ENCODE results near the gene SSC5D.
"Not testable (repeated sequence)": the region's sequence is repeated elsewhere in the genome, so short reads cannot be mapped to it uniquely, and the experiment has no call there.

GRCh38 chr19:55534280-55534679 is 46.0 kb downstream of the SSC5D start:
- TF ChIP-seq, protein P1, sequence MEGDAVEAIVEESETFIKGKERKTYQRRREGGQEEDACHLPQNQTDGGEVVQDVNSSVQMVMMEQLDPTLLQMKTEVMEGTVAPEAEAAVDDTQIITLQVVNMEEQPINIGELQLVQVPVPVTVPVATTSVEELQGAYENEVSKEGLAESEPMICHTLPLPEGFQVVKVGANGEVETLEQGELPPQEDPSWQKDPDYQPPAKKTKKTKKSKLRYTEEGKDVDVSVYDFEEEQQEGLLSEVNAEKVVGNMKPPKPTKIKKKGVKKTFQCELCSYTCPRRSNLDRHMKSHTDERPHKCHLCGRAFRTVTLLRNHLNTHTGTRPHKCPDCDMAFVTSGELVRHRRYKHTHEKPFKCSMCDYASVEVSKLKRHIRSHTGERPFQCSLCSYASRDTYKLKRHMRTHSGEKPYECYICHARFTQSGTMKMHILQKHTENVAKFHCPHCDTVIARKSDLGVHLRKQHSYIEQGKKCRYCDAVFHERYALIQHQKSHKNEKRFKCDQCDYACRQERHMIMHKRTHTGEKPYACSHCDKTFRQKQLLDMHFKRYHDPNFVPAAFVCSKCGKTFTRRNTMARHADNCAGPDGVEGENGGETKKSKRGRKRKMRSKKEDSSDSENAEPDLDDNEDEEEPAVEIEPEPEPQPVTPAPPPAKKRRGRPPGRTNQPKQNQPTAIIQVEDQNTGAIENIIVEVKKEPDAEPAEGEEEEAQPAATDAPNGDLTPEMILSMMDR (IDR thresholded peaks at IDR 0.05 in 2 of 3, conservative IDR thresholded peaks at IDR 0.05 in 1 of 3; ENCODE audit: insufficient read depth in 2 of 3, low read depth in 1 of 3, low read length in 3 of 3), result not testable (repeated sequence)
- TF ChIP-seq NR3C1 (CRISPR knock-in tag; IDR thresholded peaks at IDR 0.05), result not testable (repeated sequence)
